Measurements from ENCODE around the gene DNAAF9.

The DNAAF9 gene

DNA sequence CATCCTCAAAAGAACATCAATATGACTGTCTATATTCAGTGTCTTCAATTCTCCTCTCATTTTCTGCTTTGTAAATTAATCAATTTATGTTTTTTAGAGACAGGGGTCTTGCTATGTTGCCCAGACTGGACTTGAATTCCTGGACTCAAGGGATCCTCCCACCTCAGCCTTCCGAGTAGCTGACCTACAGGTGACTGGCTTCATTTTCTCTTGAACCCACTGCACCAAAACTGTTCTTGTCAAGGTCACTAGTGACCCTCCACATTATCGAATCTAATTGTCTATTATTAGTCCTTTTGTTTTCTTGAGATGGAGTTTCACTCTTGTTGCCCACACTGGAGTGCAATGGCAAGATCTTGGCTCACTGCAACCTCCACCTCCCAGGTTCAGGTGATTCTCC lies 3.7 kb downstream of the DNAAF9 start:
- H3K4me3 ChIP-seq (ENCODE audit: low read depth in 1 of 5, low read length in 5 of 5) = no peak overlapping the region
- no peaks in the 10 kb centered on the region for H3K27me3 ChIP-seq (ENCODE audit: control insufficient read depth in 5 of 5, insufficient read depth in 4 of 5, low read length in 5 of 5)
- H3K27ac ChIP-seq (ENCODE audit: low read depth, low read length) = no peak overlapping the region
- peaks cover 2 to 33% (median 21%) of the 10 kb centered on the region in 5 donors for H3K4me1 ChIP-seq (ENCODE audit: control insufficient read depth in 5 of 5, insufficient read depth in 5 of 5, low read length in 5 of 5)
- H3K9ac ChIP-seq (ENCODE audit: low read length in 5 of 5) = no peak overlapping the region
- H3K36me3 ChIP-seq (ENCODE audit: control insufficient read depth in 5 of 5, insufficient read depth in 5 of 5, low read length in 5 of 5) = peaks cover 0 to 3% (median 0%) of the 10 kb centered on the region in 5 donors
- H3K9me3 ChIP-seq (ENCODE audit: control insufficient read depth in 5 of 5, low read length in 5 of 5) = no peaks in the 10 kb centered on the region

DNA sequence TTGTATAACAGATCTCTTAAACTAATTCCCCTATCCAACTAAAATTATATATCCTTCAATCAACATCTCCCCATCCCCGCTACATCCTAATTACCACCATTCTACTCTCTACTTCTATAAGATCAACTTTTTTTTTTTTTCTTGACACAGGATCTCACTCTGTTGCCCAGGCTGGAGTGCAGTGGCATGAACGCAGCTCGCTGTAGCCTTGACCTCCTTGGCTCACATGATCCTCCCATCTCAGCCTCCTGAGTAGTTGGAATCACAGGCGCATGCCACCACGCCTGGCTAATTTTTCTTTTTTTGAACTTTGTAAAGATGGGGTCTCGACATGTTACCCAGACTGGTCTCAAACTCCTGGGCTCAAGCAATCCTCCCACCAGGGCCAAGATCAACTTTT lies 5.0 kb downstream of the DNAAF9 start:
- H3K27me3 ChIP-seq (ENCODE audit: control insufficient read depth in 5 of 5, insufficient read depth in 4 of 5, low read length in 5 of 5) = no peaks in the 10 kb centered on the region
- H3K4me3 ChIP-seq (ENCODE audit: low read depth in 1 of 5, low read length in 5 of 5) = no peak overlapping the region
- H3K4me1 ChIP-seq (ENCODE audit: control insufficient read depth in 5 of 5, insufficient read depth in 5 of 5, low read length in 5 of 5) = peaks cover 0 to 29% (median 21%) of the 10 kb centered on the region in 5 donors
- H3K9ac ChIP-seq (ENCODE audit: low read length in 5 of 5) = no peak overlapping the region
- H3K9me3 ChIP-seq (ENCODE audit: control insufficient read depth in 5 of 5, low read length in 5 of 5) = no peaks in the 10 kb centered on the region
- H3K27ac ChIP-seq (ENCODE audit: low read depth, low read length) = no peak overlapping the region
- H3K36me3 ChIP-seq (ENCODE audit: control insufficient read depth in 5 of 5, insufficient read depth in 5 of 5, low read length in 5 of 5) = peaks cover 0 to 3% (median 0%) of the 10 kb centered on the region in 5 donors

DNA sequence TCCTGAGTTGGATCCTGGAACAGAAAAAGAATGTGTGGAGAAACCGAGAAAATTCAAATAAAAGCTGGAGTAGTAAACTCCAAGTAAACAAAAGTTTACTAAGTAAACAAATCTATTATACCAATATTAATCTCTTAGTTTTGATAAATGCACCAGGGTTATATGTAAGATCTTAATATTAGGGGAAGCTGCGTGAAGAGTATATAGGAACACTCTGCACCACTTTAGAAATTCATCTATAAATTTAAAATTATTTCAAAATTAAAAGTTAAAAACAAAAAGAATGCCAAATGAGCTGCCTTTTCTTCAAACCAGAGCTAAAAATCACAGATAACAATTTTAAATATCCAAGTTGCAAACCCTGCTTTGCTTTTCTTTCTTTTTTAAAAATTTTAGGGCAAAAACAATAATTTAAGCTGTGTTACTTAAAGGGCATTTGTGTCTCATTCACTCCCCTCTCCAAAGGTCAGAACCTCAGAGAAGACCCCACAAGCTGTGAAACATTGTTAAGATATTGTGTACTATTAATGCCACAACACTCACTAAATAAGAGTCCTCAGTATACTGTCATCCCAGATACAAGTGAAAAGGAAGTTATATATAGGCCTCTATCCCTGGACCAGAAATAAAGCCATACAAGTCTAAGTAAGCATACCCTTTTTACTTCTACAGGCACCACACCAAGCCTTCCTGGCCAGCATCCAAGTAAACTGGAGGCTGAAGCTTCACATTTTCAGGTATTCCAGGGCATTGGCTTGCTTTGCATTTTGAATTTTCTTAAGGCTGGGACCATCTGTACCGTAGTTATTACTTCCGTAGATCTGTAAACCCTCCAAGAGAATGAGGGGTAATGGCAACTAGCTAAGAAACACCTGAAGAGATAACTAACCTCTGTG lies 7.0 kb downstream of the DNAAF9 start:
- Histone ChIP-seq H3K27ac (ENCODE audit: low read depth, low read length) (no peak overlapping the region), H3K36me3 (ENCODE audit: control insufficient read depth in 5 of 5, insufficient read depth in 5 of 5, low read length in 5 of 5) (peaks cover 0 to 3% (median 0%) of the 10 kb centered on the region in 5 donors), H3K4me1 (ENCODE audit: control insufficient read depth in 5 of 5, insufficient read depth in 5 of 5, low read length in 5 of 5) (peaks cover 0 to 13% (median 10%) of the 10 kb centered on the region in 5 donors), H3K27me3 (ENCODE audit: control insufficient read depth in 5 of 5, insufficient read depth in 4 of 5, low read length in 5 of 5) (no peaks in the 10 kb centered on the region), H3K4me3 (ENCODE audit: low read depth in 1 of 5, low read length in 5 of 5) (no peak overlapping the region), H3K9ac (ENCODE audit: low read length in 5 of 5) (no peak overlapping the region), H3K9me3 (ENCODE audit: control insufficient read depth in 5 of 5, low read length in 5 of 5) (no peaks in the 10 kb centered on the region)

DNA sequence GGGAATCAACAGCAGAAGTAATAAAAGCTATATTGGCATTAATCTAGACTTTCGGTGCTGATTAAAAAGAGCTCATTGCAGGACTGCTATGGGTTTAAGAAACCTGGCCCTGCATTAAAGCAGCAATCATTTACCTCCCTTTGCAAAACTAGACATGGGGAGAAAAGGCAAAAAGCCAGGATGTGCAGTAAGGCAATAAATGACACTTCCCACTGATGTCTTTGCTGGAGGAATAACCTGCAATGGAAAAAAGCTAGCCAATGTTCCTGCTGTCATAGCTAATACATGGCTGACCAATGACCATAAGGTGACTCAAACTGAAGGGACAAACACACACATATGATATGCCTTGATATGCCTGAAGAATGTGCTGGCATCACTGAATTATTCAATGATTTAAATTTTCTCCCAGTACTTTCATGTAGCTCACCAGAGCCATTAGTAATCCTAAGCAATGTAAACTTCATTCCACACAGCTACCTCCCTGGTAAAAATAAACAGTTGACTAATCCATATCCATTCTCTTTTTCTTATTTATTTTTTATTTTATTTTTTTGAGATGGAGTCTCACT lies 8.7 kb downstream of the DNAAF9 start:
- peaks cover 0 to 11% (median 6%) of the 10 kb centered on the region in 5 donors for H3K4me1 ChIP-seq (ENCODE audit: control insufficient read depth in 5 of 5, insufficient read depth in 5 of 5, low read length in 5 of 5)
- no peaks in the 10 kb centered on the region for H3K9me3 ChIP-seq (ENCODE audit: control insufficient read depth in 5 of 5, low read length in 5 of 5)
- no peaks in the 10 kb centered on the region for H3K27me3 ChIP-seq (ENCODE audit: control insufficient read depth in 5 of 5, insufficient read depth in 4 of 5, low read length in 5 of 5)
- no peak overlapping the region for H3K9ac ChIP-seq (ENCODE audit: low read length in 5 of 5)
- no peak overlapping the region for H3K27ac ChIP-seq (ENCODE audit: low read depth, low read length)
- peaks cover 0 to 3% (median 0%) of the 10 kb centered on the region in 5 donors for H3K36me3 ChIP-seq (ENCODE audit: control insufficient read depth in 5 of 5, insufficient read depth in 5 of 5, low read length in 5 of 5)
- no peak overlapping the region for H3K4me3 ChIP-seq (ENCODE audit: low read depth in 1 of 5, low read length in 5 of 5)

DNA sequence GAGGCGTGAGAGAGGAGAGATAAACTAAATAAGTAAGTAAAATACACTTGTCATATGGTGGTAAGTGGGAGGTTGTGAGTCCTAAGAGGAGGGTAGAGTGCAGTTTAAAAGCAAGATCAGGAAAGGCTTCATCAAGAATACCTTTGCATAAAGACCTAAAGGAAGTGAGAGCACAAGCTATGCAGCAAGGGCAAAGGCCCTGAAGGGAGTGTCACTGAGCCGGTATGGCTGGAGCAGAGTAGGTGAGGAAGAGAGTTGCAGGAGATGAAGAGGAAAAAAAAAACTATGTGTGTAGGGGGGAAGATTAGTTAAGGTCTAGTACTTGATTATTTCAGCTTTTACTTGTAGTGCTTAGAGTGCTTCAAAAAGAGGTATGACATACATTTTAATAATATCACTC lies 11.0 kb downstream of the DNAAF9 start:
- Histone ChIP-seq H3K27ac (ENCODE audit: low read depth, low read length) (no peak overlapping the region), H3K9ac (ENCODE audit: low read length in 5 of 5) (no peak overlapping the region), H3K9me3 (ENCODE audit: control insufficient read depth in 5 of 5, low read length in 5 of 5) (no peaks in the 10 kb centered on the region), H3K4me1 (ENCODE audit: control insufficient read depth in 5 of 5, insufficient read depth in 5 of 5, low read length in 5 of 5) (peaks cover 0 to 11% (median 4%) of the 10 kb centered on the region in 5 donors), H3K4me3 (ENCODE audit: low read depth in 1 of 5, low read length in 5 of 5) (no peak overlapping the region), H3K27me3 (ENCODE audit: control insufficient read depth in 5 of 5, insufficient read depth in 4 of 5, low read length in 5 of 5) (no peaks in the 10 kb centered on the region), H3K36me3 (ENCODE audit: control insufficient read depth in 5 of 5, insufficient read depth in 5 of 5, low read length in 5 of 5) (no peaks in the 10 kb centered on the region)

DNA sequence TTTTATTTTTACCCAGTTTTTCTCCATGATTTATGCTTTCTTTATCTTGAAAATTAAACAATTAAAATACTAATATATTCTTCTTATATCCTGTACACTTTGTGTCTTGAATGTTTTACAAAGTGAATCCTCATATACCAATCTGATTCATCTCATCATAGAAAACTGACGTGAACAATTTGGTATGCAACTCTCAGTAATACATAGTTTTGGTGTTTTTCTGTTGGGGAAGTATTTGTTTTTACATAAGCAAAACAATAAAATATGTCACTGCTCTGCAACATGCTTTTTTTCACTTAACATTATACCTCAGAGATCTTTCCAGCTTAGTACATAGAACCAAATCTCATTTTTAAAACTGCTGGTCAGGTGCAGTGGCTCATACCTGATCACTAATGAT lies 14.7 kb downstream of the DNAAF9 start:
- Histone ChIP-seq H3K27me3 (ENCODE audit: control insufficient read depth in 5 of 5, insufficient read depth in 4 of 5, low read length in 5 of 5) (no peaks in the 10 kb centered on the region), H3K9ac (ENCODE audit: low read length in 5 of 5) (no peak overlapping the region), H3K9me3 (ENCODE audit: control insufficient read depth in 5 of 5, low read length in 5 of 5) (no peaks in the 10 kb centered on the region), H3K27ac (ENCODE audit: low read depth, low read length) (no peak overlapping the region), H3K36me3 (ENCODE audit: control insufficient read depth in 5 of 5, insufficient read depth in 5 of 5, low read length in 5 of 5) (no peaks in the 10 kb centered on the region), H3K4me3 (ENCODE audit: low read depth in 1 of 5, low read length in 5 of 5) (no peak overlapping the region), H3K4me1 (ENCODE audit: control insufficient read depth in 5 of 5, insufficient read depth in 5 of 5, low read length in 5 of 5) (peaks cover 0 to 5% (median 3%) of the 10 kb centered on the region in 5 donors)

DNA sequence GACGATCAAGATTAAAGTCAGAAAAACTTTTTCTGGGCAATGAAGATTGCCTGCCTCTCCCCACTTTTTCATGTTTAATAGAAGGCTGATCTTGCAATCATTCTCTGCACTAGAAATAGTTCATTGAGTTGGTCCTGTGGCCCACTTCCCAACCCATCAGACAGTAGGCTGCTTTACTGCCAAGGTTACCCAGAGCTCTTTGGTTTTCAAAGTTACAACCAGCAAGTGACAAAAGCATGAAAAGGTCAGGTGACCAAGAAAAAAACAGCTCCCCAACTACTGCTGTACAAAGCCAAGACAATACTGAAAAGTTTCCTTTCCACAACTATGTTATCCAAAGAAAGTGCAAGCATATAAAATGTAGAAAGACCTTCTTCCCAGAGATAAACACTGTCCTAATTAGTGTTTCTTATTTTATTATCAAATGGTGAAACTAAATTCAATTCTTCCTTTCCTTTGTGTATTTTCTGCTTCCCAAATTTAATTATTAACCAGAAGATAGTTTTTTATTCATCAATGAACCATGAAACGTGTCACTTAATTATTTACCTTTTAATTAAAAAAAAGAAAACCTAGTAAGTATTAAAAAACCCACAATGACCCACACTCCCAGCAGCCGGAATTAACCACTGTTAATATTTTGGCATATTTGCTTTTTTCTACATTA lies 16.6 kb downstream of the DNAAF9 start:
- H3K9ac ChIP-seq (ENCODE audit: low read length in 5 of 5) = no peak overlapping the region
- no peak overlapping the region for H3K27ac ChIP-seq (ENCODE audit: low read depth, low read length)
- H3K4me3 ChIP-seq (ENCODE audit: low read depth in 1 of 5, low read length in 5 of 5) = no peak overlapping the region
- no peaks in the 10 kb centered on the region for H3K27me3 ChIP-seq (ENCODE audit: control insufficient read depth in 5 of 5, insufficient read depth in 4 of 5, low read length in 5 of 5)
- H3K36me3 ChIP-seq (ENCODE audit: control insufficient read depth in 5 of 5, insufficient read depth in 5 of 5, low read length in 5 of 5) = no peaks in the 10 kb centered on the region
- H3K9me3 ChIP-seq (ENCODE audit: control insufficient read depth in 5 of 5, low read length in 5 of 5) = no peaks in the 10 kb centered on the region
- peaks cover 0 to 5% (median 3%) of the 10 kb centered on the region in 5 donors for H3K4me1 ChIP-seq (ENCODE audit: control insufficient read depth in 5 of 5, insufficient read depth in 5 of 5, low read length in 5 of 5)

DNA sequence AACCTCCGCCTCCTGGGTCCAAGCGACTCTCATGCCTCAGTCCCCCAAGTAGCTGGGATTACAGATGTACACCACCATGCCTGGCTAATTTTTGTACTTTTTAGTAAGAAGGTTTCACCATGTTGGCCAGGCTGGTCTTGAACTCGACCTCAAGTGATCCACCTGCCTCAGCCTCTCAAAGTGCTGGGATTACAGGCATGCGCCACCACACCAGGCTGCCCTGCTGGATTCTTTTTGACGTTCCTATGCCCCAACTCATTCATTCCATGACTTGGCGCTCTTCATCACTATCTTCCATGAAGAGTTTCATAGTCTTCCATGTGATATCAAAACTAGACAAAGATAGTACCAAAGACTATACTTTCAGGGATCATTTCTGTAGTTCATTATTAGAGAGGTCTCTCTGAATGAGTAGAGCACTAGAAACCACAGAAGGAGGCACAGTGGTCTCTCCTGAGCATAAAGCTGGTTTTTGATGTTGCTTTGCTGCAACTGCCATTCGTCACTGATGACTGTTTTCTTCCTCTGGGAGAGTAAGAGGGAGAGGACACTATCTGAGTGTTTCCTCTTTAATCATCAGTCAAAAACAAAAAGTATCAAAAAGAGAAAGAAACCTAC lies 23.5 kb downstream of the DNAAF9 start:
- Histone ChIP-seq H3K4me3 (ENCODE audit: low read depth in 1 of 5, low read length in 5 of 5) (no peak overlapping the region), H3K36me3 (ENCODE audit: control insufficient read depth in 5 of 5, insufficient read depth in 5 of 5, low read length in 5 of 5) (peaks cover 0 to 20% (median 8%) of the 10 kb centered on the region in 5 donors), H3K9me3 (ENCODE audit: control insufficient read depth in 5 of 5, low read length in 5 of 5) (peaks cover 0 to 2% (median 0%) of the 10 kb centered on the region in 5 donors), H3K9ac (ENCODE audit: low read length in 5 of 5) (no peak overlapping the region), H3K27ac (ENCODE audit: low read depth, low read length) (no peak overlapping the region), H3K4me1 (ENCODE audit: control insufficient read depth in 5 of 5, insufficient read depth in 5 of 5, low read length in 5 of 5) (peaks cover 0 to 13% (median 2%) of the 10 kb centered on the region in 5 donors), H3K27me3 (ENCODE audit: control insufficient read depth in 5 of 5, insufficient read depth in 4 of 5, low read length in 5 of 5) (no peaks in the 10 kb centered on the region)

DNA sequence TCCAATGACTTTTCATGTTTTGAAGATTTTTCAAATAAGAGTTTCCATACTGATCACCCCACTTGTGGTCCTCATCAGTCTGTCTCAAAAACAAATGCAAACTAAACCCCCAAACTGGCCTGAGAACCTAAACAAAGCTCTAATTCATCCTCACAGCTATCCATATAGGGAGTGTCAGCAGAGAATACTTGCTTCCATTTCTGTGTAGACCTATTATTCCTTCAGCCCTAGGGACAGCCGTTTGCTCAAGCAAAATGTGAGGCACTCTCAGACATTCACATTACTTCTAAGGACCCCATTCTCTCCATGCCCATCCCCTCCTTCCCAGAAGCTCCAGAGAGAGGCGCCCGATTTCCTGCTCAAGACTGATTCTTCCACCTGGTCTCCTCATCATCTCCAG lies 24.6 kb downstream of the DNAAF9 start:
- peaks cover 0 to 29% (median 8%) of the 10 kb centered on the region in 5 donors for H3K36me3 ChIP-seq (ENCODE audit: control insufficient read depth in 5 of 5, insufficient read depth in 5 of 5, low read length in 5 of 5)
- H3K4me1 ChIP-seq (ENCODE audit: control insufficient read depth in 5 of 5, insufficient read depth in 5 of 5, low read length in 5 of 5) = peaks cover 3 to 25% (median 13%) of the 10 kb centered on the region in 5 donors
- no peak overlapping the region for H3K9ac ChIP-seq (ENCODE audit: low read length in 5 of 5)
- H3K9me3 ChIP-seq (ENCODE audit: control insufficient read depth in 5 of 5, low read length in 5 of 5) = peaks cover 0 to 2% (median 0%) of the 10 kb centered on the region in 5 donors
- no peak overlapping the region for H3K27ac ChIP-seq (ENCODE audit: low read depth, low read length)
- no peaks in the 10 kb centered on the region for H3K27me3 ChIP-seq (ENCODE audit: control insufficient read depth in 5 of 5, insufficient read depth in 4 of 5, low read length in 5 of 5)
- no peak overlapping the region for H3K4me3 ChIP-seq (ENCODE audit: low read depth in 1 of 5, low read length in 5 of 5)

Measured in subcutaneous abdominal adipose tissue (tissue), 5 donors.